NOMO-1 treated with dmso at 0.1 percent for 144 hours (cell line): ENCODE data around the gene TOMM40L.

Experiments
- DNase-seq: peaks from one replicate; lab custom pipeline; 2025; ENCODE audit not compliant: unreplicated experiment; lab: John Stamatoyannopoulos, UW

TOMM40L gene

DNA sequence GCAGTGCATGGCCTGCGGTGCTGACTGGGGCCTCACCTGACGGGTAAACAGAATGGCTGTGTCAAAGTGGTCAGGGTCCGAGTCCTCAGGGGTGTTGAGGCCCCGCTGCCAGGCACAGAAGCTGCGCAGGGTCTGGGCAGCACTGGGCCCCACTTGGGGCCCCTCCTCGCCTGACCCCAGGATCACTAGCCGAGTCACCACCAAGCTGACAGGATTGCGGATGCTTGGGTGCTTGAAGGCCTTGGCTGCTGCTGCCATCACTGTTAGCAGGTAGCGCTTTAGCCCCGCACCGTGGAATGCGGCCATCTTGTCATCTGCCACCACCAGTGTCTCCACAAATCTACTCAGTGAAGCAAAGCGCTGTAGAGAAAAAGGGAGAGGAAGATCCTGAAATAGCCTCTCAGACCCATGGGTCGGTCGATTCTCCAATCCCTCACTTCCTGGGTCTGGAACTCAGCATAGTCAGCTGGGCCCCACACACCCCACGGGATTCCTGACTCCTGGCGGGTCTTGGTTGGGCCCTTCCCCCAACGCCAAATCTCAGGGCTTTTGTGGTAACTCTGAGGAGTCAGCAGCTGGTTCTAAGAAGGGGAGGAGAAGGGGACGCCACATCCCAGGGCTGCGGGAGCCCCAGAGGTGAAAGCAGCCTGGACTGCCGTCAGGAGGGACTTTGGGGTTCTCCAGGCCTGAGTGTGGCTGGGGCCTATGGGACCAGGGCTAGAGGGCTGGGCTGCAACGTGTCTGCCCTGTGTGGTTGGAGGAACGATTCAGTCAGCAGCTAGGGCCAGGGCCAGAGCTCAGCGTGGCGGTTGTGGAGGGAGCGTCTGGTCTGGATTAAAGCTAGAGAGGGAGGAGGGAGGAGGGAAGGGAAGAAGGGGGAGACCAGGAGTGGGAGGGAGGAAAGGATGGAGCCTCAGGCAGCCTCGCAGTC, 29.1 kb upstream of the TOMM40L start:
- DNase-seq: no peak

DNA sequence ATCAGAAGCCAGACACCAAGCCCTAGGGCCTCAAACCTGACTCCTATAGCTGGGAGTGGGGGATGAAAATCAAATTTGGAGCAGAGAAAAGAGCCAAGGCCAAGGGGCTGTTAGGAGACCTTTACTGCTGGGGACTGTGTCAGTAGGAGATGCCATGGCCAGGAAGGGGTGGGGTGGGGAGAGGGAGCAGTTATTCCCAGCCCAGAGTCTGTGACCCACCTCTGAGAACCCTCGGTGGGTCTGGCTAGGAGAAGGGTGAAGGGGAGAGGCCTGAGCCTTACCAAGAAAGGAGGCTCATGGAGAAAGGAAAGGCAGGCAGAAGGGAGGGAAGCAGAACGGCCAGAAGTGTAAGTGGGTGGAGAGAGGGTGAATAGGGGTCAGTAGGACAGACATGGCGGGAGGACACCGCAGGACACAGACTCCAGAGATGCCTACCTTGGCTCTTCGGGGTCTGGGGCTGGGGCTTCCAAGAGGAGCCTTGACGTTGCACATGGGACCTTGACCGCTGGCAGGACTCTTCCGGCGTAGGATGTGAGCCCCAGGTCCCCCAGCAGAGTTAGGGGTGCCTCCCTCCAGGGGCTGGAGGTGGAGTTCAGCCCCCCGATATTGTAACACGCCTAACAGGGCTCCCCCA, 28.2 kb upstream of the TOMM40L start:
- no peak for DNase-seq

DNA sequence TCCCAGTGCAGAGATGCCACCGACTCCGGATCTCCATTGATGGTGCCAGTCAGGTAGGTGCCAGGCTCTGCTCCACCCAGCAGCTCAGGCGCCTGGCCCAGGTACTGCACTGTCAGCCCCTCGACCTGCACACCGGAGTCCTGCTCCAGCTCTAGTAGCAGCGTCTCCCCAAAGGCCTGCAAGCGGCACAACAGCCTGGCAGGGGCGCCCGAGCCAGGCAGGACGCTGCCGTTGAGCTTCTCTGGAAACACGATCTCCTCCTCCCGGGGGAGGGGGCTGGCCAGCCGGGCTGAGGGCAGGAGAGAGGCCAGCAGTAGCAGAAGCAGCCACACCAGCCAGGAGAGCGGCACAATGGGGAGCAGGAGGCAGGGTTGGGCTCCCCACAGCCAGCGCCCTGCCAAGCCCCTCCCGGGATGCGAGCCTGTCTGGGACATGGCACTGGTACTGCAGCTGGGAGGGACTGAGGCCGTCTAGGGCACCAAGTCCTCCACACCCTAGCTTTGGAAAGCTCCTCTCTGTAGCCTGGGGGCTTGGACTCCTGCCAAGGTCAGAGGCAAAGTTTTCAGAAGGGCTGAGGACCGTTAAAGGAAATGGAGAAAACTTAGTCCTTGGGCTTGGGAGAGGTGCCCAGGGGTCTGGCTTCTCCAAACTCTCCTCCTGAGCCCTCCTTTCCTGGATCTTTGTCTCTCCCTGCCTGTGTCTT, 27.5 kb upstream of the TOMM40L start:
- DNase-seq: no peak

DNA sequence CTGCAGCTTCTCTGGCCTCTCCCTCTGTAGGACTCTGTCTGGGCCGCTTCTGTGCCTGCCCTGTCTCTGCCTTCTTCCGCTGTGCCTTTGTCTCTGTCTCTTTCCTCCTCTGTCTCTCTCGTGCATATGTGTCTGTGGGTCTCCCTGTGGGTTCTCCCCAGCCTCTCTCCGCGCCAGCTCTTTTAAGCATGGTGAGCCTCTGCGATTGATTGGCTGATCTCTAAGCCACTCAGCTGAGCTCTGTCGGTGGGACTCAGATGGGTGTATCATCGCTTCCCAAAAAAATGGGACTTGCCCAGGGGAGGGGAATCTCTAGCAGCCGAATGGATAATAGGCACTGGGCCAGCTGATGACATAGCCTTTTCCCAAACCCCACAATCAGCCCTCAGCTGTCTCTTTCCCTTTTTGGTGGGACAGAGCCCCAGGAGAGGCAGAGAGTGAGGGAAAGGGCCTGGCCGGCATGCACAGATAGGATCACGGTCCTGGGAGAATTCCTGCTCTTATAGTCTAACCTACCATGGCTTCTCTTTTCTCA, 26.9 kb upstream of the TOMM40L start, which contains the start of gene ADAMTS4:
Gene ADAMTS4, minus strand, starts transcription at position 158 of the 535 bp plus-strand sequence. CDS start 427 bp downstream, outside the sequence.
- DNase-seq: no peak

DNA sequence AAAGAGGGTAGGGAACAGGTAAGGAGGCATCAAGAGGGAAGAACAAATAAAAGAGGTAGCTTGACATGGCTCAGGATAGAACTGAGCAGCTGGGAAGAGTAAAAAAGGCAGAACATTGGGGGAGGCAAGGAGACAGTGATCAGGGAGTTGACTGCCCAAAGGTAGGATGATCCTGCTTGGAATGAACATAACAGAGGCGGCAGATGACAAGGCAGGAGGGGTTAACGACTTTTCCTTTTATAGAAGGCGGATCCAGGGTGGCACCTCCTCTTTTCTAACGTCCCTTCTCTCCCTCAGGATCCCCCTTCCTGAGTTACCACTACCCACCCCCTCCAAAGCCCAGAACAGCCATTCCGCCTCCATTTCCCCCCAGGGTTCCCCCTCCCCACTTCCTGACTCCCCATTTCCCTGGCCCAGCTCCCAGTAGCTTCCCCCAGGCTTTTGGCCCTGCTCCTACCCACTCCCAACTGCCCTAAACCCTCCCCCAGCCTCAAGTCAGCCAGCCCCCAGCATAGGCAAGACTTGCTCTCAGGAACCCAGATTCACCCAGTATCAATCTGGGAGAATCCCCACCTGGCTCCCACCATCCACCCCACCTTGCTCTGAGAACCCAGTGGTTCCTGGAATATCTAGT, 26.2 kb upstream of the TOMM40L start:
- no peak for DNase-seq

DNA sequence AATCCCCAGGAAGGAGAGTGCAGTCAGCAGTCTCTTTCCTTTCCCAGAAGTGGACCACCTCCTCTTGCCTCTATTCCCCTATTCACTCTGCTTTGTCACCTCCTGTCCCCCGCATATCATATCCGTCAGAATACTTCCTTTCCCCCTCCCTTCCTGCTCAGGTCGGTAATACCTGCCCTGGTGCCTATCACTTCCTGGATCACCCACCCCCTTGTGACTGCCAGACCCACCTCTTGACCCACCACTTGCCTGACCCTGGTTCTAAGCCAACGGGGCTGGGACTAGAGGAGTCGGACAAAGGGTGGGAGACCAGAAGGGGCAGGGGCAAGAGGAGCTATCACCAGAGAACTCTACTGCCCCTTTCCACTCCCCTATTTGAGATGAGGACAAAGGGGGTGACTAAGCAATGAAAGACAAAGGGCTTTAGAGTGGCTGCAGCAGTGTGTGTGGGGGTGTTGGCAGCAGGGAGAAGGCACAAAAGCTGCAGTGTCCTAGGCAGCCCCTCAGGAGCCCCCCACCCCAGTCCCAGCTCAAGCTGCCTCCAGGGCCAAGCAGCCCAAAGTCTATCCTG, 25.4 kb upstream of the TOMM40L start:
- DNase-seq: no peak

DNA sequence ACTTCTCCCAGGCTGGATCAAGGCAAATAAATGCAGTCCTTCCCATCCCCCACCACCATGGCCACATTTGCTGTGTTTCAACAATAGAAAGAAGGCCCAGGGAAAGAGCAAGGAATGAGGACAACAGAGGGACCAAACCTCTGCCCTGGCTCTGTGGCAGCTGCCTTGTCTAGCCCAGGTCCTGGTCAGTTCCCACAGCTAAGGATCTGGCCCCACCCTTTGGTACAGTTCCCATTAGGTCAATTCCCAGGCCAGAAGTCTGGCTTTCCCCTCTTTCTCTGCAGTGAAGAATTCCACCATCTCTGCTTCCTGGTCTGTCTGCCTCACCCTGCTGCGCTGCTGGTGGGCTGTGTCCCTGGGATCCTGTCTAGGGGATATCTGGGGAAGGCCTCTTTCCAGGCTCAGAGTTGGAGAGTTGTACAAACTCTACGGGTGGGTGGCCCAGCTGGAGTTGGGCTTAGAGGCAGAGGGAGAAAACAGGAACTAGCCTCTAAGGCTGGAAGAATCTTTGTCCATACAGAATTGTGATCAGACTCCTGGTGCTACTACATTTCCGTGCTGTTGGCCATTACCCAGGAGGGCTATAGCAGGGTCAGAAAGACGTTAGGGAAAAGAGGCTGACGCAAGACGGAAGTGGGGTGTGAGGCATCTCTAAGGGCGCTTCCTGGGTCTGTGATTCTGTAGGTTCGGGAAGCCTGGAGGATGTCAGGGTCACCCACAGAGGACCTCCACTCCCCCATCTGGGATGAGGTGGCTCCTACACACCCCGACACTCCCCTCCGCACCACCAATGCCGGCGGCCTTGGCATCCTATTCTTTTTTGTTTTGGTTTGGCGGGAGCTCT, 24.6 kb upstream of the TOMM40L start:
- DNase-seq: no peak

DNA sequence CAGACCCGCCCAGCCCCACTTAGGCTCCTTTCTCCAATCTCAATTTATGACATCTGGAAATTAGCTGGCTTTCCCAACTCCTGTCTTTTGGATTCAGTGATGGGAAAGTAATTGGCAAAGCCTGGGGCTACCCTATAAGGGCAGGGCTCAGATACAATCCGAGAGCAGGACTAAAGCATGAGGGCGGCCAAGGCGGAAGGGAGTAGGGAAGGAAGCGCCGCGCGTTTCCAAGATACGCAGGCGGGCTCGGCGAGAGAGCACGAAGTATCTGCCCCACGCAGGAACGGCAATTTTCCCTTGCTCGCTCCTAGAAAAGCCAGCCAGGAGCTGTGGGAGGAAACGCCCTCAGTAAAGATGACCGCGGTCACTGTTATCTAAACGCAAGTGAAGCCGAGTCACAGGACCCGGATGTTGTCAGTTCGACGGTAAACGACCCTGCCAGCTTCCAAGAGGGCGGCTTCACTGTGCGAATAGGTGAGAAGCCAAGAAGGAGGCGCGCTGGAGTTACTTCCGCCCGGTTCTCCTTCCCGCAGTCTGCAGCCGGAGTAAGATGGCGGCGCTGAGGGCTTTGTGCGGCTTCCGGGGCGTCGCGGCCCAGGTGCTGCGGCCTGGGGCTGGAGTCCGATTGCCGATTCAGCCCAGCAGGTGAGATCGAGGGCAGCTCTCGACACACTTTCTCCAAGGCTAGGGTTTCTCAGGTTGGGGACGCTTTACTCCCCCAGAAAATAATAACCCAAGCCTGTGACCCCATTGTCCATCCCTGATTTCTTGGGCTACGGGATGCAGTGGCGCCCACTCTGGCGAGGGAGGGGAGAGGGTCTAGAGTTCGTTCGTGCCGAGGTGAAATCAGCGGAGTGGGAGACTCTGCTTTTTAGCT, 23.8 kb upstream of the TOMM40L start, which contains the start of gene NDUFS2:
Gene NDUFS2, plus strand, starts transcription at position 532 of the 877 bp plus-strand sequence. Its CDS starts 19 bp downstream, at position 551.
- peak; percentile 94 for DNase-seq

DNA sequence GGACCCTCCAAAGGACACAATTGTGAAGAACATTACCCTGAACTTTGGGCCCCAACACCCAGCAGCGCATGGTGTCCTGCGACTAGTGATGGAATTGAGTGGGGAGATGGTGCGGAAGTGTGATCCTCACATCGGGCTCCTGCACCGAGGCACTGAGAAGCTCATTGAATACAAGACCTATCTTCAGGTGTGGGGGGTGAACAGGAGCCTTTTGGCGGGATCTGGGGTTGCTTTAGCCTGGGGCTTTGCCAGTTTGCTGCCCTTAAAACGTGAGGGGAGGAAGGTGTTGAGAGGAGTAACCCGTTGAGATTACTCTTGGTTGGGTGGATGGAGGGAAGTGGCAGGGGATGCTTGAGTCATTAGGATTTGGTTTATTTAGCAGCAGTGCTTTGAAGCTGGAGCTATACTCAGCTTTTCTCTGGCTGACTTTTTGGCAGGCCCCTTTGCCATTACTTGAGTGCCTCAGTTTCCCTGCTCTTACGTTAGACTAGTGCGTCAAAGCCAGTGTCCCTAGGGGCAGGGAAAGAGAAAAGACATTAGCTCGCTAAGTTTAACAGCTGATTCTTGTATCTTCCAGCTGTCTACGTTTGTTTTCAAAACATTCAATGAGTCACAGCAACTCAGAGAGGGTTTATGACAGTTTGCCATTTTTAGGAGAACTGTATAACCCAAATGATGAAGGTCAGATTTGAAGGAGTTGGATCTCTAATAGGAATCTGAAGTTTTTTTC, 19.3 kb upstream of the TOMM40L start:
- no peak for DNase-seq

DNA sequence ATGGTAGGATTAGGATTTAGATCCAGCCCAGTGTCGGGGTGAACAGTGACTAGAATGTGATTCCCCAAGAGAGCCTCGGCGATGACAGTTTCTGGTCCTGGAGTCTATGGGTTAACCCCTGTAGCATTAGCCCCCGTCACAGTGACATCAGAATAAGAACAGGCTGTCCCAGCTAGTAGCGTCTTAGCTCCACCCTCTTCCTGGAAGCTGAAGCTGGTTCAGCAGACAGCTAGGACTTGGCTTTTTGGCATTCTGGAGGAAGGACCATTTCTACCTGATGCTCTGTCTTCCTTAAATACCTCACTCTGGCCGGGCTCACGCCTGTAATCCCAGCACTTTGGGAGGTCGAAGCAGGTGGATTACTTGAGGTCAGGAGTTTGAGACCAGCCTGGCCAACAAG, 18.7 kb upstream of the TOMM40L start:
- DNase-seq: no peak

DNA sequence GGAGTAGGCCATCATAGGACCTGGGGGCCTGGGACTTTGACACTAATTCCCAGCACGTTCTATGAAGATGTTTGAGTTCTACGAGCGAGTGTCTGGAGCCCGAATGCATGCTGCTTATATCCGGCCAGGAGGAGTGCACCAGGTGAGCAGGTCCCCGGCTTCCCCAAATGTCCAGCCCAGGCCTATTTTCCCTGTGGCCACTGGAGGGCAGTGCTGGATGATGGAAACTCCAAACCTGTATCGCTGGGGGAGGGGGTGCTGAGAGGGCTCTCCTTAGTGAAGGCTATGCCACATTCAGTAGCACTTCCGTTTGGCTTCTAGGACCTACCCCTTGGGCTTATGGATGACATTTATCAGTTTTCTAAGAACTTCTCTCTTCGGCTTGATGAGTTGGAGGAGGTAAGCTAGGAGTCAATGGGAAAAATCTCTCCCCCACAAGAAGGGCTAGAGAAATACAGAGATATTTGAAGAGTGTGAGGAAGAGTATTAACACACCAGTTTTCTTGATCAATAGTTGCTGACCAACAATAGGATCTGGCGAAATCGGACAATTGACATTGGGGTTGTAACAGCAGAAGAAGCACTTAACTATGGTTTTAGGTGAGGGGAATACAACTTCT, 16.0 kb upstream of the TOMM40L start:
- peak; percentile 48 for DNase-seq

DNA sequence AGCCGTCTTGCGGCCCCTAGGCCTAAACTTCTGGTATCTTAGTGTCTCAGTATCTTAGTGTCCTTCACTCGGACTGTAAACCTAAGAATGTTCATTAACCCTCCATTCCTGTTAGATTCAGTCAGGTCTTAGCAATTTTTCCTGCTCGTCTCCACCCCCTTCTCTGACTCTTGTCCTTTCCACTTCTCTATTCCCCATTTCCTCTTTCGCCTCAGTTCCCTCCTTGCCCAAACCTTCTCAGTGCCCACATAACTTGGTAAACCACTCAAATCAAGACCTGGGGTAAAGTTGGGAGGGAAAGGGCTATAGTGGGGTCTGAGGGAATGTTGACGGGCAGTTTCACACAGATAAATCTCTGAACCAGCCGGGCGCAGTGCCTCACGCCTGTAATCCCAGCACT, 11.5 kb upstream of the TOMM40L start:
- DNase-seq: peak; percentile 59

DNA sequence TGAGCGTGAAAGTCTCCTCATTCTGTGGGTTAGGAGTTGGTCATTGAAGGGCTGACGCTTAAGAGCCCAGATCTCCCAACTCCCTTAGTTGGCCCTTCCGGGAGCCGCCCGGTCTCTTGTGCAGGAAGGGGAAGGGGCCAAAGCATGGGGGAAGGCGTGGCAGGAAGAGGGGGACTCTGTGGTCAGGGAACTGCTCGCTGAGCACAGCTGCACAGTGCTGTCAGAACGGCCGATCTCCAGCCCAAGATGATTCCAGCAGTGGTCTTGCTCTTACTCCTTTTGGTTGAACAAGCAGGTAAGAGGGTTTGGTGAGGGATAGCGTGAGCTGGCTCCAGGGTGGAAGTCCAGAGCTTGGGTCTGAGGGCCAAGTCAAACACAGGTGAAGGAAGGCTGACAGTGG, 10.8 kb upstream of the TOMM40L start, which contains the start of gene FCER1G:
Gene FCER1G, plus strand, starts transcription at position 220 of the 400 bp plus-strand sequence. Its CDS starts 27 bp downstream, at position 247.
- peak; percentile 65 for DNase-seq

DNA sequence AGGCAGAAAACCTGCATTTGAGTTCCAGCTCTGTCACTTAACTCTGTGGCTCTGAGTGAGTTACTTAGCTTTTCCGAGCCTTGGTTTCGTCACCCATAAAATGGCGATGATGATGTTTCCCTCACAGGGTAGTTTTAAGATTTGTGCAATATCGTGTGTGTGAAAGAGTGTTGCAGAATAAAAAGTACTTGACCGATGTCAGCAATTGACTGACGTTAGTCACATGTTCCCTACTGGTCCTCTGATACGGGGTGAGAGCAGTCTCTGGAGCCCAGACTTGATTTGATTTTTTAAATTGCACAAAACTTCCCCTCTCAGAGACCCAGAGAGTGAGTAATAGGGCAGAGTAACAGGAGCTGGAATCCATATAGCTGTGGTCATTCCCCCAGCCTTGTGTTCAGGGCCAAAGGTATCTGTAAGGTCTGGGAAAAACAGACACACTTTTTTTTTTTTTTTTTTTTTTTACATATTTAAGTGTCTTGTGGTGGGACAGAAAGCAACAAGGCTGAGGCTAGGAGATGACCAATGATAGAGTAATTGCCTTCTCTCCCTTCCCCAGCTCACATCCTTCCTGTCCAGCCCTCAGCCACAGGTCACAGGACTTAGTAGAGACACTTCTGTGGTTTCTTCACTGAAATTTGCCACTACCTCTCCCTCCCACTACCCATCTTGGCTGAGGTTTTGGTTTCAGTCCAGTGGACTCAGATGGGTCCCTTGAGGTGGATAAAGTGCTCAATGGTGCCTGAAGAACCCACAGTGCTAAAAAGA, 8.7 kb upstream of the TOMM40L start:
- peak; percentile 84 for DNase-seq

DNA sequence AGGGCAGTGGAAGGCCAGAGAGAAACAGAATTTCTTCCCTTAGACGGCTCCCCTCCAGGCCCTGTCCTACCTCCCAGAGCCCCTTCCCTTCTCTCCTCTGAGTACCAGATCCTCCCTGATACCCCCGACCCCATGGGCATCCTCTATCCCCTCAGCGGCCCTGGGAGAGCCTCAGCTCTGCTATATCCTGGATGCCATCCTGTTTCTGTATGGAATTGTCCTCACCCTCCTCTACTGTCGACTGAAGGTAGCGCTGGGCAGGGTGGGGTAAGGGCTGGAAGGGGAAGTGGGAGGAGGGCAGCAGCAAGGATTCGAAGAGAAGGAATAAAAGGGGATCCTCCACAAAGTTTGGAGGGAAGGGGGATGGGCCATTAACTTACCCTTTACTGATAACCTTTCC, 8.0 kb upstream of the TOMM40L start:
- no peak for DNase-seq

DNA sequence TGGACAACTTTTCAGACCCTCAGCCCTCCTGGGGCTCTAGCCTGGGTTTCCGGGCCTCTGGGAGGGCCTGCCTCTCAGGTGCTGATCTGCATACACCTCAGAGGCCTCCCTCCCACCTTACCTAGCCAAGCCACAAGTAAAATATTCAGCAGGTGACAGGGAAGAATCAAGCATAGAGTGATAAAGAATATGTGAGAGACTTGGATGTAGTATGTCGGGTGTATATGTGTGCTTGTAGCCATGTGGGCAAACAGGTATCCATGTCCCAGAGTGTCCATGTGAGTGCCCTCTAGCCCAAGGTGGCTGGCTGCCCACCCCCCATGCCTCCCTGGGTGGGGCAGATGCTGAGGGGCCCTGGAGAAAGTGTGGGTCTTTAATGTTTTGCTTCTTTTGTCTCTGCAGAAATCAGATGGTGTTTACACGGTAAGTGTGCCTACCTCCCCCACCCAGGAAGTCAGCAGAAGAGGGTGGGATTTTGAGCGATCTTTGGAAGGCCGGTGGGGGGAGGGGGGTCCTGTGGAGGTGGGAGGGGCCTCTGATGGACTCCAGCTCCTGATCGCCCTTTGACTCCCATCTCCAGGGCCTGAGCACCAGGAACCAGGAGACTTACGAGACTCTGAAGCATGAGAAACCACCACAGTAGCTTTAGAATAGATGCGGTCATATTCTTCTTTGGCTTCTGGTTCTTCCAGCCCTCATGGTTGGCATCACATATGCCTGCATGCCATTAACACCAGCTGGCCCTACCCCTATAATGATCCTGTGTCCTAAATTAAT, 7.4 kb upstream of the TOMM40L start:
- no peak for DNase-seq
